Measurements from ENCODE around the gene AMIGO1.
"Not testable (repeated sequence)": the region's sequence is repeated elsewhere in the genome, so short reads cannot be mapped to it uniquely, and the experiment has no call there.

The AMIGO1 gene

GRCh38 chr1:109482791-109483671, 26.5 kb downstream of the AMIGO1 start:
- peak; percentile 67 for DNase-seq

GRCh38 chr1:109482242-109482641, 27.3 kb downstream of the AMIGO1 start:
- DNase-seq: no peak

- DNase-seq: no peak
These were observed 27.9 kb downstream of the AMIGO1 start for GRCh38 chr1:109481646-109482045.

- DNase-seq: no peak
These were observed 29.6 kb downstream of the AMIGO1 start for GRCh38 chr1:109479901-109480300.

GRCh38 chr1:109479311-109479710, 30.2 kb downstream of the AMIGO1 start:
- DNase-seq: no peak

- no peak for DNase-seq
These were observed 30.7 kb downstream of the AMIGO1 start for GRCh38 chr1:109478806-109479205.

- DNase-seq: no peak
These were observed 31.7 kb downstream of the AMIGO1 start for GRCh38 chr1:109477821-109478220.

GRCh38 chr1:109476825-109477224, 32.7 kb downstream of the AMIGO1 start:
- DNase-seq: no peak

- DNase-seq: no peak
These were observed 34.3 kb downstream of the AMIGO1 start for GRCh38 chr1:109475261-109475660.

- no peak for DNase-seq
These were observed 34.8 kb downstream of the AMIGO1 start for GRCh38 chr1:109474697-109475096.

GRCh38 chr1:109473284-109474057, 36.1 kb downstream of the AMIGO1 start:
- DNase-seq: not testable (repeated sequence)

- no peak for DNase-seq
These were observed 36.7 kb downstream of the AMIGO1 start for GRCh38 chr1:109472779-109473178.

GRCh38 chr1:109470245-109470644, 39.3 kb downstream of the AMIGO1 start:
- DNase-seq: no peak

GRCh38 chr1:109468903-109469302, 40.6 kb downstream of the AMIGO1 start:
- no peak for DNase-seq

- DNase-seq: no peak
These were observed 41.5 kb downstream of the AMIGO1 start for GRCh38 chr1:109468061-109468460.

- no peak for DNase-seq
These were observed 42.2 kb downstream of the AMIGO1 start for GRCh38 chr1:109467301-109467777.

- DNase-seq: no peak
These were observed 42.9 kb downstream of the AMIGO1 start, which contains the start of gene SYPL2 for GRCh38 chr1:109466452-109467300. Gene SYPL2, plus strand, starts transcription at chr1:109466546. Its CDS starts 298 bp downstream, at chr1:109466844.

- no peak for DNase-seq
These were observed 43.4 kb downstream of the AMIGO1 start for GRCh38 chr1:109466125-109466451.

- no peak for DNase-seq
These were observed 51.7 kb downstream of the AMIGO1 start for GRCh38 chr1:109457819-109458218.

- no peak for DNase-seq
These were observed 54.9 kb downstream of the AMIGO1 start for GRCh38 chr1:109454497-109455133.
